ENCODE results near the gene PDE2A.
A peak's percentile ranks its signal among the peaks of the same experiment; 100 is the strongest.

Gene PDE2A

DNA sequence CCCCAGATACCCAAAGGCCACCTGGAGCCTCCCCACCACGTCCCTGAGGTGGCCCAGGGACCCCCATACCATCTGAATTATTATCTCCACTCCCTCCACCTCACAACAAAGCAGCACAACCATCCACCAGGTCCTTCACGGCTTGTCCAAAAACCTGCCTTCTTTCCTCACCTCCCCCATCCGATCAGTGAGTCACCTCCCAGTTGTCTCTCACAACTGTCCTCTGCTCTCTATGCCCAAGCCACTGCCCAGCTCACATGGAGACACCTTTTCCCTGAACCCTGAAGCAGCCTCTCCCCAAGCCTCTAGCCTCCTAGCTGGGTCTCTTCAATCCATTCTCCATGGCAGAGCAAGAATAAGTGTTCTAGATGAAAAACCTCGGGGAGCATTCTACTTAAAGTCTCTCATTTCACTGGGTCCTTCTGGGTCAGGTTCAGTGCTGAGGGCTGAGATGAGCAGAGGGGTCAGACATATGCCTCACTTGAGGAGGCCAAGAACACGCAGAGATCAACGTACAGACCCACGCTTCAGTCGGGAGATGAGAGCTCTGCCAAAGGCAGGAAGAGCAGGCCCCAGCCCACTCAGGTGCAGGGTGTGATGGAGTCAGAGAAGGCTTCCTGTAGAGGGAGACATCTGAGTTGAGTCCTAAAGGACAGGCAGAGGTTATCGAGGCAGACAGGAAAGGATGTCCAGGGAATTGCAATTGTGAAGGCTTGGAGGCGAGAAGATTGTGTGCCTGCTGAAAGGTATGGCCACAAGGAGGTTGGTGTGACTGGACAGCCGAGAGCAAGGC lies 74.7 kb downstream of the PDE2A start:
- H3K4me3 ChIP-seq (ENCODE audit: low read depth, low read length): no peak overlapping the region
- no peak for TF ChIP-seq MYC (IDR thresholded peaks at IDR 0.05; ENCODE audit: low read depth, low read length)
- TF ChIP-seq POLR2A (IDR thresholded peaks at IDR 0.05; ENCODE audit: extremely low read depth, insufficient read length): no peak
- TF ChIP-seq MAX (IDR thresholded peaks at IDR 0.05; ENCODE audit: low read depth, low read length): no peak
- TF ChIP-seq, protein P1, sequence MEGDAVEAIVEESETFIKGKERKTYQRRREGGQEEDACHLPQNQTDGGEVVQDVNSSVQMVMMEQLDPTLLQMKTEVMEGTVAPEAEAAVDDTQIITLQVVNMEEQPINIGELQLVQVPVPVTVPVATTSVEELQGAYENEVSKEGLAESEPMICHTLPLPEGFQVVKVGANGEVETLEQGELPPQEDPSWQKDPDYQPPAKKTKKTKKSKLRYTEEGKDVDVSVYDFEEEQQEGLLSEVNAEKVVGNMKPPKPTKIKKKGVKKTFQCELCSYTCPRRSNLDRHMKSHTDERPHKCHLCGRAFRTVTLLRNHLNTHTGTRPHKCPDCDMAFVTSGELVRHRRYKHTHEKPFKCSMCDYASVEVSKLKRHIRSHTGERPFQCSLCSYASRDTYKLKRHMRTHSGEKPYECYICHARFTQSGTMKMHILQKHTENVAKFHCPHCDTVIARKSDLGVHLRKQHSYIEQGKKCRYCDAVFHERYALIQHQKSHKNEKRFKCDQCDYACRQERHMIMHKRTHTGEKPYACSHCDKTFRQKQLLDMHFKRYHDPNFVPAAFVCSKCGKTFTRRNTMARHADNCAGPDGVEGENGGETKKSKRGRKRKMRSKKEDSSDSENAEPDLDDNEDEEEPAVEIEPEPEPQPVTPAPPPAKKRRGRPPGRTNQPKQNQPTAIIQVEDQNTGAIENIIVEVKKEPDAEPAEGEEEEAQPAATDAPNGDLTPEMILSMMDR (IDR thresholded peaks at IDR 0.05; ENCODE audit: low read depth, low read length): no peak
- DNase-seq (ENCODE audit: low read depth): no peak

GRCh38 chr11:72598906-72599305 lies 75.3 kb downstream of the PDE2A start:
- TF ChIP-seq, protein P1 (IDR thresholded peaks at IDR 0.05; ENCODE audit: low read depth, low read length): peak; percentile 55
- no peak for TF ChIP-seq MAX (IDR thresholded peaks at IDR 0.05; ENCODE audit: low read depth, low read length)
- TF ChIP-seq MYC (IDR thresholded peaks at IDR 0.05; ENCODE audit: low read depth, low read length): no peak
- TF ChIP-seq POLR2A (IDR thresholded peaks at IDR 0.05; ENCODE audit: extremely low read depth, insufficient read length): no peak
- H3K4me3 ChIP-seq (ENCODE audit: low read depth, low read length): no peak overlapping the region
- DNase-seq (ENCODE audit: low read depth): no peak

DNA sequence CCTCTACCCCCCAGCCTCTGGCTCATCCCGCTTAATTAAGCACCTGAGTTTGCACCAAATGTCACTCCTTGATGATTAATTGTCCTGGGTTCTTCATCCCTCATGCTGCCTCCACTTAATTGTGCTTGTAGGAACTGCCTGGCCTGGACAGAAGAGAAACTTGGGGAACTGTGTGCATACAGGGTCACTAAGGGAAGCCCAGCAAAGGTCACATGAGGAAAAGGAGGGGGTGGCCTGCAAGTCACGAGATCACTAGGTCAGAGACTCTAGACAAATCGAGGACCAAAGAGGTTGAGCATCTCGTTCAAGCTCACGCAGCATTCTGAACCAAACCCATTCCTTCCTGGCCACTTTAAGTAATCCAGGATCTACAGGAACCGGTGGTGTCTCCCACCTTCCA lies 75.8 kb downstream of the PDE2A start:
- TF ChIP-seq MYC (IDR thresholded peaks at IDR 0.05; ENCODE audit: low read depth, low read length): no peak
- TF ChIP-seq, protein P1 (IDR thresholded peaks at IDR 0.05; ENCODE audit: low read depth, low read length): no peak
- no peak for TF ChIP-seq POLR2A (IDR thresholded peaks at IDR 0.05; ENCODE audit: extremely low read depth, insufficient read length)
- no peak for TF ChIP-seq MAX (IDR thresholded peaks at IDR 0.05; ENCODE audit: low read depth, low read length)
- no peak for DNase-seq (ENCODE audit: low read depth)
- H3K4me3 ChIP-seq (ENCODE audit: low read depth, low read length): no peak overlapping the region

- TF ChIP-seq, protein P1 (IDR thresholded peaks at IDR 0.05; ENCODE audit: low read depth, low read length): no peak
- TF ChIP-seq MYC (IDR thresholded peaks at IDR 0.05; ENCODE audit: low read depth, low read length) (no peak), MAX (IDR thresholded peaks at IDR 0.05; ENCODE audit: low read depth, low read length) (no peak), POLR2A (IDR thresholded peaks at IDR 0.05; ENCODE audit: extremely low read depth, insufficient read length) (no peak)
- no peak for DNase-seq (ENCODE audit: low read depth)
- H3K4me3 ChIP-seq (ENCODE audit: low read depth, low read length): no peak overlapping the region
Measured at GRCh38 chr11:72597721-72598120, 76.5 kb downstream of the PDE2A start.

DNA sequence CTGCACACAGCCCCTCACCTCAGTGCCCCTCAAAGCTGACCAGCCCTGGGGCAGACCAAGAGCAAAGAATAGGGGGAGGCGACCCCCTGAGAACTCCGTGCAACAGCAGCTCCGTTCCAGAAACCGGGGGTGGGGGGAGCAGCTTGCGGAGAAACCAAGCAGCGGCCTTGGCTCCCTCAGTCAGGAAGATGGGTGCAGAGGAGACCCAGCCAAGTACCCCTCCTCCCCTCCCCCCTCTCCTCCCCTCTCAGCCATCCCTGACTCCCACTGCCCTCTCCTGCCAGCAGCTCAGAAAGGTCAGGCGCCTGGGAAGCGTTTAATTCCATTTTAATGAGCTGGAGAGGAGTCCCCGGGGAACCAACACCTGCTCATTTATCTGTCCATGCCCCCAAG lies 78.9 kb downstream of the PDE2A start:
- H3K4me3 ChIP-seq (ENCODE audit: low read depth, low read length): no peak overlapping the region
- no peak for DNase-seq (ENCODE audit: low read depth)
- TF ChIP-seq POLR2A (IDR thresholded peaks at IDR 0.05; ENCODE audit: extremely low read depth, insufficient read length) (no peak), MYC (IDR thresholded peaks at IDR 0.05; ENCODE audit: low read depth, low read length) (no peak), MAX (IDR thresholded peaks at IDR 0.05; ENCODE audit: low read depth, low read length) (no peak)
- TF ChIP-seq, protein P1 (IDR thresholded peaks at IDR 0.05; ENCODE audit: low read depth, low read length): no peak
